Activated CD4-positive, alpha-beta T cell treated with anti-CD3 and anti-CD28 coated beads, Interleukin-2, amount 50 U/mL, for 16 hours (primary cell): Measurements from ENCODE around the gene ZNF407.
A peak's percentile ranks its signal among the peaks of the same experiment; 100 is the strongest.

Experiments
- DNase-seq: peaks from one replicate; pipeline ENCODE4 v3.0.0-alpha.2; 2020

ZNF407 gene

DNA sequence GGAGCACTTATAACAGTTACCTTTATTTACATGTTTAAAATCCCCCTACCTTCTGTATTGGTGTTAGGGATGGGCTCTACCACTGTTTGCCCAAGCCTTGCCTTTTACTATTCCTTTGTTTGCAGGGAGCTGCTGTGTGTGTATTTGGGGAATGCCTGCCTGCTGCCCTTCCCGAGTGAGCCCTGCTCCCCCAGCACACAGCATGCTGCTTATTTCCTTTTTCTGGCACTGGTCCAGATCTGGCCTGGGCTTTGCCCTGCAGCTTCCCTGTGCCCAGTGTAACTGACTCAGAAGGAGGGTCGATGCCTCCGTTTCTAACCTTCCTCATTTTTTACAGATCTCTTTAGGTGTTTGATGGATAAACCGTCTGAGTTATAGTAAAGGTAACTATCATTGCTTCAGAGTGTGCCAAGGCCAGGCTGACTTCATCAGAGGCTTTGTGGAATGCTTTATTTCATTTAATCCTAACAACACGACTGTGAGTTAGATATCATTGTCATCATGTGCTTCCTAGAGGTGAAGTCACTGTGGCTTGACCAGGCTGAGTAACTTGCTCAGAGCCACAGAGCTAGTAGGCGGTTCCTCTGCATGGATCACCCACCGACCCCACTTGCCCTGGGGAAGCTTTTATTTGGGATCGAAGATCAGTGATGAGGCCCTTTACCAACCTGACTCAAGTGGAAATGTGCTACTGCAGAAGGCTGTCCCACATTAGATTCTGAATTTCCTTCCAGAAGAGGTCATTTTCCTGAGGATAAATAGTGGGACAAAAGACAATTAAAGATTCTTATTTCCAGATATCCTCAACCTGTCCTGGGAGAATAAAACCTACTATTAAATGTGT, 238.8 kb downstream of the ZNF407 start:
- DNase-seq = no peak

DNA sequence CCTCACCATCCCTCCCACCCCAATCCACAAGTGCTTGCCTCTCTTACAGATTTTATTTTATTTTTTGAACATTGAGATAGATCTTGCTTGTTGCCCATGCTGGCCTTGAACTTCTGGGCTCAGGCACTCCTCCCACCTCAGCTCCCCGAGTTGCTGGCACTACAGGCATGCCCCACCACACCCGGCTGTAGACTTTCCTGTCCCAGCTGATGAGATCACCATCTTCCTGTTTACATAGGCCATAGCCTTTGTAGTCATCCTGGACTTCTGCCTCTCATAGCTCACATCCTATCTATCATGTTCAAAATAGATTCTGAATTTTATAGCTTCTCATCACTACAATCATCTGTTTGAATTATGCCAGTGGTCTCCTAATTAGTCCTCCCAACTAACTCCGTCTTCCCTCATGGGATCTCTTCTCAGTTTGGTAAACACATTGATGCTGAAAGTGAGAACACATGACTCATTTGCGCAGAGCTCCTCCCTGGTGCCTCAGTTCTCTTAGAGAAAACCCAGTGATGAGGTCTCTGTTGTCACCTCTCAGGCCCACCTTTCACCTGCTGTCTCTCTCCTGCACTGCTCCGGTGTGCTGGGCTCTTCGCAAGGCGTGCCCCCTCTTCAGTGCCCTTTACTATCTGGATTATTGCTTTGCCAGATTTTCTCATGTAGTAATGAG, 243.0 kb downstream of the ZNF407 start:
- DNase-seq = peak; percentile 3

DNA sequence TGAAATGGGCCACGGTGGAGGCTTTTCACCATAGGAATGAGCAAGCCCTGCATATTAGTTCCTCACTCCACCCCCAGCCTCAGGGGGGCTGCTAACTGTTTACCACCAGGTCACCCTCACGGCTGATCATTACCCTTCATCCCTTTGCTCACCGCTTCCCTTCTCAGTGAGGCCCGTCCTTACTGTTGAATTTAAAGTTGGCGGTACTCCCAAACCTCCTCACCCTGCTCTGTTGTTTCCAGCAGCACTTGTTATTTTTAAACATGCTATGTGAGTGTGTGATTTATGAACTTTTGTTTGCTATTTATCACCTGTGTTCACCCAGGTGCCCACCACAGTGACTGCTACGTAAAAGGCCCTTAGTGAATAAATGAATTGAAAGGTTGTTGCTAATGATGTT, 243.6 kb downstream of the ZNF407 start:
- DNase-seq = no peak

DNA sequence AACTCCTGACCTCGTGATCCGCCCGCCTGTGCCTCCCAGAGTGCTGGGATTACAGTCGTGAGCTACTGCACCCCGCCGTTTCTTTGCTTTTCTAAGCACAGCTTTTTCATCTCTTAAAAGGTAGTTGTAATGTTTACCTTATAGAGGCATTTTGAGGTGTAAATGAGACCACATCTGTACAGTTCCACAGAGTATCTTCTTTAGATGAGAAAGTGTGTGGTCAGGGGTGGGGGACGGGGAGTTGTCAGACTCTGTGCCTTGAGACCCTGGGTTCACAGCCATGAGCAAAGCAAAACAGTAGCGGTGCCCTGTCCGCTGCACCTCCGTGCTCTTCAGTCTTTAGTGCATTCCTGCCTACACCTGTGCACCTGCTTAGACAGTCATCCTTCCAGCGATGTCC, 251.6 kb downstream of the ZNF407 start:
- DNase-seq = no peak

DNA sequence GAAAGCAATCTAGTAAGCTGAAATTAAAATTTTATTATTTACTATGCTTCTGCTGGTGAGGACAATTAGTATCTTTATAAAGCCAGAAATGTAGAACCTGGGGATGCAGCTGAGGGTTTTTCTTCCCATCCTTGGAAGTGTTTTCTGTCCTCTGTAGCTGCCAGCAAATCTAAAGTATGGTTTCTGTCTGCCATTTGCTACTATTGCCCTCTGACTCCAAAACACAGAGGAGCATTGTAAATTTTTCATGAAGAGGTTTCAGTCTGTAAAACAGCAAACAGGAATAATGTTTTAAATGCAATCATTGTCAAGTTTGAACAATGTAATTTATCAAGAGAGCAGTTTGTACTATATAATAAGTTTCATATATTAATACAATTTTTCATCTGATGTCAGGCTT, 258.8 kb downstream of the ZNF407 start:
- no peak for DNase-seq

DNA sequence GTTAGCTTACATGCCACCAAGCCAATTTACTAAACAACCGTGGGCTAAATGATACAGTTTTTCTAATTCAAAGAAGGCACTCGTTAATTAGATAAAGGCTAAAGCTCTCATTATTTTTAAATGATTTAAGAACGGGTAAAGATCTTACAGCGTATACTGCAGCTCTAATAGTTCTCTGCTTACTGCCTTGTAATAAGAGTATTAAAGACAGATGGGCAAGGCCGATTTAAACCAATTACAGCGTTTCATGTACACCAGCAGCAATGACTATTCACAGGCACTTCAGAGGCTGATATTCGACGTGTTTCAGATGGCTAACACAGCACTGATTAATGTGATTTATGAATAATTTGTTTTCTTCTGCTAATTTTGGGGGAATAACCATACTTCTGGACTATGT, 259.3 kb downstream of the ZNF407 start:
- no peak for DNase-seq

DNA sequence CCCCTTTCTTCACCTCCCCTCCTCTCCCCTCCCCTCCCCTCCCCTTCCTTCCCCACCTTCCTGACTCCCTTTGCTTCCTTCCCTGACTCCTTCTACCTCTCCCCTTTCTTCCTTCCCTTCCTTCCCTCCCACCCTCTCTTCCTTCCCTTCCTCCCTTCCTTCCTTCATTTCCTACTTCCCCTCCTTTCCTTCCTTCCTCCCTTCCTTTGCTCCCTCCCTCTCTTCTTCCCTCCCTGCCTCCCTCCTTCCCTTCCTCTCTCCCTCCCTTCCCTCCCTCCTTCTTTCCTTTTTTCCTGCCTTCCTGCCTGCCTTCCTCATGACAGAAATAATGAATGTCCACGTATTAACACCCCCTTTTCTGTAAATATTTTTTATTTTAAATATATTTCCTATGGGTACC, 260.2 kb downstream of the ZNF407 start:
- DNase-seq = no peak

DNA sequence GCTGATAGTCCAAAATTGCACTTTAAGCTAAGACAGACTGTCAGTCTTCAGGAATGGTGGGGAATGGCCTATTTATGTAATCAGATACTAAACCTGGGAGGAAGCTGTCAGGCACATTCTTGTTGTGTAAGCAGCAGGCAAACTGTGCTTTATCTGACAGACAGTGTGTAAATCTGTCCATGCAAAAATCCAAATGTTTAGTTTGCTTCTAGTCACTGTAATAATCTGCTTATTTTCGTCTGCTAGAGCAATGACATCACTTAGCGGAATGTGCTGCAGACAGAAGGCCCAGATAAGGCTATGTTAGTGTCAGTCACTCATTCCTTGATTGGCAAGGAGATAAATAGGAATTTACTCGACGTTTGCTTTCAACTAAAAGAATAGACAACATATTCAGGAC, 263.5 kb downstream of the ZNF407 start:
- no peak for DNase-seq

DNA sequence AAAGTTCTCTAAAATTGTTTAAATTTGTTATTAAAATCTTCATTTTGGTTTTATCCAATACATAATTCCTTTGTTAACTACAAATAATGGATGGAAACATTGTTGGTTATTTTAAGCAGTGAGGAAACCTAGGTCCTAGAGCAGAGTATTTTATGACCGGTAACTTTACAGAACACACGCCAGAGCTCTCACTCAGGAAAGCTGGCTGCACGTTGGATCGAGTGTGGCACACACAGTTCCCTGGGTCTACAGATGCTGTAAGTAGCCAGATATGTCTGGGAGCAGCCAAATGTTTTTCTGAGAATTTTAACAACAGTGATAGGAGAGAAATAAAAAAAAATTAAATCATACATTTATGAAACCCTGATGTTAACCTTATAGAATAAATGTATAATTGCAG, 264.4 kb downstream of the ZNF407 start:
- no peak for DNase-seq

DNA sequence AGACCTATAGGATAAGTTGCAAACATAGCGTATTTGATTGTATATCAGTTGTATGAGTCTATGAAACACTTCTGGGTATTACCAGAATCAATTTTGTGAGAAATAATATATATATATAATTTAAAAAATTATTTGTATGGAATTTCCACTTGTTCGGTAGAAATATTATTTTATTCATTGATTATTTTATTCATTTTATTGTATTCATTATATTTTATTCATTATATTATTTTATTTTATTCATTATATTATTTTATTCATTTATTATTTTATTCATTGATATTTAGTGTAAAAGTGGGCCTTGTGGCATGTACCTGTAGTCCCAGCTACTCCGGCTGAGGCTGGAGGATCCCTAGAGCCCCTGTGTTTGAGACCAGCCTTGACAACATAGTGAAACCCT, 268.9 kb downstream of the ZNF407 start:
- no peak for DNase-seq

DNA sequence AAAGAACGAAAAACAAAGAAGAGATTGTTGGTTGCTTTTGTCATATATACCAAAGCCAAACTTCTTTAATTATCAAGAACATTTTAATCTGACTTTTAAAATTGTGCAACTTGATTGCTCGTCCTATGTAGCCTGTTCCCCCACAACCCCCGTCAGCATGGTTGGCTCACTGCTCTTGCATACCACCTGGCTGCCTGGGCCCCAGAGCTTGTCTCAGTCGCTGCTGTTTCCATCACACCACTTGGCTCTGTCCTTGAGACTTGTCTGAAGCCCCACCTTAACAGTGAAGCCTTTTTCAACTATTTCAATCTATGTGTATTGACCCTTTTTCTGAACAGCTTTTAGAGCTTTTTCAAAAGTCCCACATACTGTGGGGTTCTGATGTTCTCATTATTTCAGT, 270.8 kb downstream of the ZNF407 start:
- no peak for DNase-seq

DNA sequence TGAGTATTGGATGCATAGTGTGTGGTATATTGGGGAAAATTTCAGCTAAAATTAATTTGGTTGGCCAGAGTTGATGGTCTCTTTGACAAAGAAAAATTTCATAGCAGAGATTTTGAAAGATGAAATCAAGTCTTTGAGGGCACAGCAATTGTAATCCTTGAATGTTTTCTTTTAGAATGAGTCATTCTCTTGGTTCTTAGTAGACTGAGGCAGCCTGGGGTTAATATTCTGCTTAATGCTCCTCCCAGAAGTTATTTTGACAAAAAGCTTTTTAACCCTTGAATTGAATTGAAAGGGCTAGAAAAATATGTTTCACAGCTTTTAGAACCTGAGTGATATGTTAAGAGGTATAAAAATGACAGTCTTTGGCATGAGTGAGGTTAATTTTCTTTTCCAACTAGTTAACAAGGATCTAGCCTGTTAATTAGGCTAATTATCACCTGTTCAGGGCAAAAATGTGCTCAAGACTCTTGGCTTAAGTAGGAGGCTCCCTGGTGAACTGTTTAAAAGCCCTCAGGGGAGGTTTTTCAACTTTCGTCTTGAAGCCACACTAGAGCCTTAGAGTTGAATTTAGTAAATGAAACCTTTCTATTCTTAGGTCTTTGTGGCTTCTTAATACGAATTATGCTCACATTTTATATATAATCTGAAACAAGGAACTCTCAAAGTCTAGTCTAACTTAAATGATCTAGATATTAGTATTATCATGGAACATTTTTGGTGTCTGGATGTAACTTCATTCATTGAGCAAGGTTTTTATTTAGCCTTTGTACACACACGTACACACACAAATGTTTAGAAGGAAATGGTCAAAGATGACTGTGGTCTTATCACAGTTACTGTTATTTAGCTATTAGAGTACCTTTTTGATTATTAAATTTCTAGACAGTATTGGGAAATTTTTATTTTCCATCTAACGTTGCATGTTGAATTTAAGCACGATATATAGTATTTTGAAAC, 272.5 kb downstream of the ZNF407 start:
- DNase-seq = no peak

DNA sequence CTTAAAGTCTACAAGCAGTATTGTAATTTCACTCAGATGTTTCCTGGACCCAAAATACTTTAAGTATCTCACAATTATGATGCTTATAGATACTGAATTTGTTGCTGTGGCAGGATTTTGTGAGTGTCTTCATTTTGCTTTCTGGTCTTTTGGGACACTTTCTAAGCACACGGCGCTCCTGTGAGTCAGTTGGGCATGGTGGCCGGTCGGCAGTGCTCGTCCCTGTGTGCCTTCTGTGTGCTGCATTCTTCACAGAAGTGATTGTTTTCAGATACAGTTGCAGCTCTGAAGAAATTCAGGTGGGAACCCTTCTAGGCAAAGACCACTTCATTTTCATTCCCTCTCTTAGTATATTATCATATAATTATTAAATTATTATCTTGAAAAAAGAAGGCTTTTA, 273.3 kb downstream of the ZNF407 start:
- no peak for DNase-seq

DNA sequence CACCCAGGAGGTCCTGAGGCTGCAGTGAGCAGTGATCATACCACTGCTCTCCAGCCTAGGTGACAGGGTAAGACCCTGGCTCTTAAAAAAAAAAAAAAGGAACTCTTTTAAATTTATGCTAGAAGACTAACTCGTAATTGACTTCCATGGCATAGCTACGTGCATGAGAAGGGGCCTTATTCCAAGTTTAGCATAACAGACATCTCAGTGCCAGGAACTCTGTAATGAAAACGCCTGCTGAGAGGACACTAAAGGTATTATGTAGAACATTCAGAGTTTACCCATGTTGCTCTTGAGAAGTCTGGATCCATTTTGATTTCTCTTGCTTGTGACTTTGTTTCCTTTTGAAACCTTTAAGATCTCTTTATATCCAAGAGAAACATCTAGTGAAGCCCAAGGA, 276.0 kb downstream of the ZNF407 start:
- no peak for DNase-seq

DNA sequence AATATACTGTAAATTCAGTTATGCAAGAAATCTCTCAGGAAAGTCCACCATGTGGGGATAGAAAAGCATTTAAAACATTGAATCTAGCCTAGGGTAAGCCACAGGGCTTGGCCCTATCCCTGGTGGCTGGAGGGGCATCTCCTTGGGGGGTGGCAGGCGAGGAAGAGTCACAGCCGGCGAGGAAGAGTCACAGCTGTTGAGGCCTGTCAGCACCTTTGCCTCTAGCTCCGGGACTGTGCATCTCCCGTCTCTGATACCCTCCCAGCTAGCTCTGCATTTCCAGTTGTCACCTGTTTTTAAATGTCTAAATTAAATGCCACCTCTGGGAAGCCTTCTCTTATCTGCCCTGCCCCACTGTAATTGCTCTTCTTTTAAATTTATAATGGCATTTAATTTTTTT, 276.7 kb downstream of the ZNF407 start:
- DNase-seq = no peak

DNA sequence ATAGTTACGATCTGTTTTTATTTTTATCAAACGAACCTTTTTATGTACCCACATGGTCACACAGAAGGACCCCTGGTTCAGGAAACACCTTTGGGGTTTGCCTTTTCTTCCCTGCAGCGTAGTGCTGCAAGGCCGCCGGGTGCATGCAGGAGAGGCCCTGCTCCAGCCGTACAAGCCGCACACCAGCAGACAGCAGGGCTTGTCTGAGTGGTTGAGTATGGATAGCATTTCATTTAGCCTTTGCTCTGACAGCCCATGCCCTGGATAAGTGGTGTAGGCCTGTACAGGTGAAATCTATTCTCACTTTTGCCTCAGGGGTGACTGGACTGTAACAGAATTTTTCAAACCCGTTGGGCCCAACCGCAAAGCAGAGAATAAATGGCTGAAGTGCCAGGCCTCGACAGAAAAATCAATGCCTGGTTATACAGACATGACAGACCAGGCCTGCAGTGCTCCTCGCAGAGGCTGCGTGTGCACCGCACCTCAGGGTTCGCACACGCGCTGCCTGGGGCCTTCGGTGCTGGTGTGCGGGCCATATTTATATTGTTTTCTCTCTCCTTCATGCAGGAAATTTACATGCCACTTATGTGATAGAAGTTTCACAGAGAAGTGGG, 279.1 kb downstream of the ZNF407 start:
- no peak for DNase-seq

DNA sequence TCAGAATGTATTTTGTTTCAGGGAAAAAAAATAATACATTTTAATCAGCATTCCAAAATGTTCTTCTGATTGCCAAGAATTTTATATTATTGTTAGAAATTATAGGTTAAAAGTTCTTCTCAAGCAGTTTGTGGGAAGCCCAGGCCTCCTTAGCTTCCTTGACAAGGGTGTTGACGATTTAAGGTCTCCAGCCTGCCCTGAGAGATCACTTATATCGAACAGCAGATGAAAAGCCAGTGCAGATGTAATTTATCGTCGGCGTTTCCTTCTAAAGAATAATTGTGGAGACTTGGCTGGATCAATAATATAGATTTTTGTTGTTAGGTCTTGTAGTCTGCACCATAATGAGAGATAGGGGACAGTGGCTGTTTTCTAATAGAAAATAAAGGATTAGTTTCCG, 280.6 kb downstream of the ZNF407 start:
- DNase-seq = no peak

DNA sequence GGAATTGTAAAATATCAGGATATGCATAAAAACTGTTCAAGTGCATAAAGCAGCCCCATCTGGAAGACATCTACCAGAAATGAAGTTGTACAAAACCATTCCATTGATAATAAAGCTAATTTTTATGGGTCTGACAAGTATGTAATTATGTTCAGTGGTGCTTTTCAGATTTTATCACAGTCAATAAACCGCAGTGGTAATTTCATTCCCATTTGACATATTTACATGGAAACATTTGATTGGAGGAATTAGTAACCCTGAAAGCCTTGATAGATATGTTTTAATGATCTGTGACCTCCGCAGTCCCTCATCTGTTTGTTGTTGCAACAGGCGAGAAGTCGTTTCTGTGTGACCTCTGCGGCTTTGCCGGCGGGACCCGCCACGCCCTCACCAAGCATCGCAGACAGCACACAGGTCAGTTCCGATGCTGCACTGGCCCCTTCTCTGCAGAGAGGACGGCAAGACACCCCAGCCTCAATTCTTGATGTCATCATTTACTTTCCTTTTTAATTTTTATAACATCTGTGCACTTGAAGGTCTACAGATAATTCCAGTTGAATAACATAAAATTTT, 283.1 kb downstream of the ZNF407 start:
- no peak for DNase-seq

DNA sequence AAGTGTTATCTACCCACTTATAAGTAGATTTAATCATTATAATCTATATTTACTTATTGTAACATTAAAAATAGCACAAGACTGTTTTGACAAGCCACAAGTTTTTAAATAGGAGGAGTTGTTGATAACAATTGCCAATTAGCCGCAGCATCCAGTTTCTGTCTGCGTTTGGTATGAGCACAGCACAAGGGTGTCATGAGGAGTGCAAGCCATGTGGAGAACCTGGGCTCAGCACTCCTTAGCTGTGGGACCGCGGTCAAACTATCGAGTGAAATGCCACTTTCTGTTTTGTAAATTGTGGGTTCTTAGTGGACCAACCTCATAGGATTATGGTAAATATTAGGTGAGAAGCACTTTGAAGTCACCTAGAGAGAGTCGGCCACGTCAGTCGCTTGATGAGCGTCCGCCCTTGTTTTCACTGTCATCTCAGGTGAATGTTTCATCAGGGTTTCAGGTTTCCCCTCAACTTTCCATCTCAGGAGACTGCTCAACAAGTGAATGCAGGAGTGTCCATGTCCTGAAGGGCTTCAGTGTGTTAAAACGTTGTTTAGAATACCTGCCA, 294.5 kb downstream of the ZNF407 start:
- no peak for DNase-seq

DNA sequence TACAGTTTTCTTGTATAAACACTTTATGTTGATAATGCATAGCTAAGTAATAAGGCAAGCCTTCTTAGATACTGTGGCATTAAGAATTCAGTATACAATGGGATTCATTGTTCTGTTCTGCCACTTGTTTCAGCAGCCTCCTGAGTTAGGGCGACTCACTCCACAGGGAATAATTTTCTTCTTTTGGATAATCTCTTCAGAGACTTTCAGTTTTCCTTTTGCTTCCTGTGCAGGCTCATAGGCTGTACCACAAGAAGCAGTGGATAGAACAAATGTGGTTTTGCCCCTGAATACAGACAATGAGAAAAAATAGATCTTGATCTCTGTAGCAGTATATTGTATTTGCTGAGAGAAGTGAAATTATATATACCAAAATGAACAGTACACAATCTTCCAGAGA, 298.0 kb downstream of the ZNF407 start:
- no peak for DNase-seq

DNA sequence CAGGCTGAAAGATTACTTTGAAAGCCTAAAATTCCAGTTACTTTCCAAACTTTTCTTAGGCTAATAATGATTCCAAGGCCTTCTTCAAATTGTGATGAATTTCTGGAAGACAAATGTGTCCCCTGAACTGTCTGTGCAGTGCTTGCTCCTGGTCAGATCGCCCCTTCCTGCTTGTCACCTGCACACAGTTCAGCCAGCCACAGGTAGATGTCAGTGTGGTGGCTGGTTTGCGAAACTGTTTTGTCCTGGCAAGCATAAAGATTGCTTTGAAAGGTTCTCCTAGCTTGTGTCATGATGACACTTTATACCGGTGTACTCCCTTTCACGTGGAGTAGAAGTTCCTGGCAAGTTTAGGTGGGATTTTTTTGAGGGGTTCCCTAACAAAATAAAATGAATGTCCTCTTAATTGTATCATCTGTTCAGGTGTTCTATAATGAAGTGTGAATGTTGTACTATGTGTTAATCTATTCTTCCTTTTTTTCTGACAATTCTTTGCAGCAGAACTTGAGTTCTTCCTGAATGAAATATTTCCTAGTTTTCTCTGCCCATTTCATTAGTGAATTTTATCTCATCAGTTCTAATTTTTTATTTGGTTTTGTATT, 298.8 kb downstream of the ZNF407 start:
- peak; percentile 43 for DNase-seq
